Endothelial cell of umbilical vein (primary cell): ENCODE data around the gene RPL36A.

Source experiments
- EZH2 ChIP-seq: IDR thresholded peaks from 2 replicates; pipeline ENCODE4 v1.6.1; 2012; ENCODE audit warnings: borderline replicate concordance, low read depth, mild to moderate bottlenecking, moderate library complexity, low read length, inconsistent platforms; ENCODE audit not compliant: severe bottlenecking
- FOS ChIP-seq: IDR thresholded peaks from 2 replicates; pipeline ENCODE4 v1.6.1; 2011; ENCODE audit warnings: mild to moderate bottlenecking, low read length, moderate library complexity, borderline replicate concordance; ENCODE audit not compliant: insufficient read depth
- POLR2AphosphoS5 ChIP-seq: IDR thresholded peaks from 2 replicates; pipeline ENCODE4 v1.6.1; 2012; ENCODE audit warnings: low read depth, mild to moderate bottlenecking, control low read depth, low read length, moderate library complexity; ENCODE audit not compliant: insufficient read depth
- TF ChIP-seq, protein P1 (sequence below): IDR thresholded peaks from 2 replicates; pipeline ENCODE4 v1.6.1; 2011; ENCODE audit not compliant: insufficient read depth, insufficient read length
- TF ChIP-seq, protein P2 (sequence below), 2 donors: IDR thresholded peaks; 1 replicate in 1 of 2; 2 replicates in 1 of 2; pipeline ENCODE4 v1.5.1; 2011; ENCODE audit warnings: low read length in 2 of 2, mild to moderate bottlenecking in 2 of 2, moderate library complexity in 2 of 2, control low read depth in 1 of 2, inconsistent platforms in 1 of 2, low read depth in 1 of 2; ENCODE audit not compliant: insufficient read depth in 1 of 2; ENCODE audit errors: extremely low read depth in 1 of 2

DNA sequence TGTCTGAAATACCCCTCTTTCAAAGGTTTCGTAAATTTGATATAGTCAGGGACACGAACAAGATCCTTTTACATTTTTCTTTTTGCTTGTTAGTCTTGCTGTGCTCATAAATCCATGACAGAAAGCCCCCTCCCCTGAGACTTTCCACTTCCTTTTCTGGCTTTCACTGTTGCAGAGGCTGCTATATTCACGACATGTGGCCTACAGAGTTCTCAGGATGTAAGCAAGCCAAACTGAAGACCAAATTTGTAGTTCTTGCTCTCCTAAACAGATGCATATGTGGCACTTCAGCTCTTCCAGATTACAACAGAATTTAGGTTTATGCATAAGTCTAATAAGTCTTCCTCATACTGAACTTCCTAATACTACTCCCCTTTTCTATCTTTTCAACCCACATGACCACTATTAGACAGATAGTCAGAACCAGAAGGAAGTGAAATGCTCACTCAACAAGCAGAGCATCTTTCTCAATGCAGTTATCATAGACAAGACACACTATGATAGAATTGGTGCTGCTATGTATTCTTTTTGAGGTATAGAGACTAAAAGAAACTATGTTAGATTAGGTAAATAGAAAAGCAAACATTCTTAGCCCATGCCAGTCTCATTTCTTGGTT, 19.8 kb upstream of the RPL36A start:
- no peak for TF ChIP-seq FOS
- TF ChIP-seq, protein P1, sequence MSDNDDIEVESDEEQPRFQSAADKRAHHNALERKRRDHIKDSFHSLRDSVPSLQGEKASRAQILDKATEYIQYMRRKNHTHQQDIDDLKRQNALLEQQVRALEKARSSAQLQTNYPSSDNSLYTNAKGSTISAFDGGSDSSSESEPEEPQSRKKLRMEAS = no peak
- TF ChIP-seq, protein P2, sequence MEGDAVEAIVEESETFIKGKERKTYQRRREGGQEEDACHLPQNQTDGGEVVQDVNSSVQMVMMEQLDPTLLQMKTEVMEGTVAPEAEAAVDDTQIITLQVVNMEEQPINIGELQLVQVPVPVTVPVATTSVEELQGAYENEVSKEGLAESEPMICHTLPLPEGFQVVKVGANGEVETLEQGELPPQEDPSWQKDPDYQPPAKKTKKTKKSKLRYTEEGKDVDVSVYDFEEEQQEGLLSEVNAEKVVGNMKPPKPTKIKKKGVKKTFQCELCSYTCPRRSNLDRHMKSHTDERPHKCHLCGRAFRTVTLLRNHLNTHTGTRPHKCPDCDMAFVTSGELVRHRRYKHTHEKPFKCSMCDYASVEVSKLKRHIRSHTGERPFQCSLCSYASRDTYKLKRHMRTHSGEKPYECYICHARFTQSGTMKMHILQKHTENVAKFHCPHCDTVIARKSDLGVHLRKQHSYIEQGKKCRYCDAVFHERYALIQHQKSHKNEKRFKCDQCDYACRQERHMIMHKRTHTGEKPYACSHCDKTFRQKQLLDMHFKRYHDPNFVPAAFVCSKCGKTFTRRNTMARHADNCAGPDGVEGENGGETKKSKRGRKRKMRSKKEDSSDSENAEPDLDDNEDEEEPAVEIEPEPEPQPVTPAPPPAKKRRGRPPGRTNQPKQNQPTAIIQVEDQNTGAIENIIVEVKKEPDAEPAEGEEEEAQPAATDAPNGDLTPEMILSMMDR (IDR thresholded peaks at IDR 0.05; ENCODE audit: extremely low read depth in 1 of 2, insufficient read depth in 1 of 2, low read depth in 1 of 2, low read length in 2 of 2) = no peak
- TF ChIP-seq EZH2 = no peak
- TF ChIP-seq POLR2AphosphoS5 = no peak
